Measurements from ENCODE around the gene KBTBD4. TPM values are rescaled to one million over a fixed set of nuclear protein-coding genes. Genes with fewer than 3 reads are reported as not detected.
A peak's percentile ranks its signal among the peaks of the same experiment; 100 is the strongest.
"Not testable (repeated sequence)": the region's sequence is repeated elsewhere in the genome, so short reads cannot be mapped to it uniquely, and the experiment has no call there.

Gene KBTBD4
- total RNA-seq, 2 donors from 2014 or later = 9.5 to 12.3 TPM

- peak; percentile 93 for DNase-seq (ENCODE audit: low spot score)
- intact Hi-C loops (cut with DNase I) = no loop called here
Observed at GRCh38 chr11:47565340-47566148, 13.2 kb downstream of the KBTBD4 start, which contains the start of gene PTPMT1. PTPMT1 (plus strand) TSS chr11:47565599; CDS start chr11:47565623, 24 bp downstream.

GRCh38 chr11:47564933-47565339 is 13.8 kb downstream of the KBTBD4 start:
- DNase-seq (ENCODE audit: low spot score) = no peak
- intact Hi-C loops (cut with DNase I) = no loop called here

- DNase-seq (ENCODE audit: low spot score); intact Hi-C loops (cut with DNase I): not testable (repeated sequence)
Observed at GRCh38 chr11:47564366-47564765, 14.4 kb downstream of the KBTBD4 start.

DNA sequence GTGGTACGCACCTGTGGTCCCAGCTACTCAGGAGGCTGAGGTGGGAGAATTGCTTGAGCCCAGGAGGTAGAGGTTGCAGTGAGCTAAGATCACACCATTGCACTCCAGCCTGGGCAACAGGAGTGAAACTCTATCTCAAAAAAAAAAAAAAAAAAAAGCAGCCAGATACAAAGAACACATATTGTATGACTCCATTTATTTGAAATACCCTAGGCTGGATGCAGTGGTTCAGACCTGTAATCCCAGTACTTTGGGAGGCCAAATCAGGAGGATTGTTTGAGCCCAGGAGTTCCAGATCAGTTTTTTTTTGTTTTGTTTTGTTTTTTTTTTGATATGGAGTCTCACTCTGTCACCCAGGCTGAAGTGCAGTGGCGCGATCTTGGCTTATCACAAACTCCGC is 16.4 kb downstream of the KBTBD4 start:
- DNase-seq (ENCODE audit: low spot score); intact Hi-C loops (cut with DNase I): not testable (repeated sequence)

GRCh38 chr11:47560426-47560825 is 18.3 kb downstream of the KBTBD4 start:
- no peak for DNase-seq (ENCODE audit: low spot score)
- intact Hi-C loops (cut with DNase I) = no loop called here

DNA sequence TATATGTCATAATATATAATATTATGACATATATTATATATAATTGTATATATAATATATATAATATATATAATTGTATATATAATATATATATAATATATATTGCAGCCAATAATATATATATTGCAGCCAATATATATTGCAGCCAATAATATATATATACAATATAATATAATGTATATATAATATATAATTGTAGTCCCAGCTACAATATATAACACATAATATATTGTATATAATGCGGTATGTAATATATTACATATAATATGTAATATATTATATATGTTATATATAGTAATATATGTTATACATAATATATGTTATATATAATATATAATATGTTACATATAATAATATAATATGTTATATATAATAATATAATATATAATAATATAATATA is 20.1 kb downstream of the KBTBD4 start:
- intact Hi-C loops (cut with DNase I) = loop anchor here in 1 of 2 donors (10.0 kb wide), 1 partner anchor 74 kb away; no protein-coding TSS in a partner anchor
- no peak for DNase-seq (ENCODE audit: low spot score)

DNA sequence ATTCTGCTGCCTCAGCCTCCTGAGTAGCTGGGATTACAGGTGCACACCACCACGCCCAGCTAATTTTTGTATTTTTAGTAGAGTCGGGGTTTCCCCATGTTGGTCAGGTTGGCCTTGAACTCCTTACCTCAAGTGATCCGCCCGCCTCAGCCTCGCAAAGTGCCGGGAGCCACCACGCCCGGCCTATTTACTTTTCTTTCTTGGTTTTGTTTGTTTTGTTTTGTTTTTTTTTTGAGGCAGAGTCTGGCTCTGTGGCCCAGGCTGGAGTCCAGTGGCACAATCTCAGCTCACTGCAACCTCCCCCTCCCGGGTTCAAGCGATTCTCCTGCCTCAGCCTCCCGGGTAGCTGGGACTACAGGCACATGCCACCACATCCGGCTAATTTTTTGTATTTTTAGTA is 21.8 kb downstream of the KBTBD4 start:
- DNase-seq (ENCODE audit: low spot score) = not testable (repeated sequence)
- intact Hi-C loops (cut with DNase I) = loop anchor here in 1 of 2 donors (10.0 kb wide), 1 partner anchor 72 kb away; no protein-coding TSS in a partner anchor

DNA sequence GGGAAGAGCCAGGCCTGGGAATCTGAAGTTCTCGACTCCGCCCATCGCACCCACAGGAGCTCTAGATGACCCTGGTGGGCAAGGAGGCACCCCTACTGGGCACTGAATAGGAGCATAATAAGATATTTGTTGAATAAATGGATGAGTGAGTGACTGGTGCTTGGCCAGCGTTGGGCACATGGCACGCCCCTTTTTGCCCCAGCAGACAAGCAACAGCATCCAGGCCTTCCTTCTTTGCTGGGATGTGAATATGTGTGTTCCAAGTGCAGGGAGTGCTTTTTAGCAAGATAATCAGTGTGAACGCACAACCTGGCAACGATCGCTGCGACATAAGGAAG is 25.4 kb downstream of the KBTBD4 start:
- intact Hi-C loops (cut with DNase I) = loop anchor here in 1 of 2 donors (10.0 kb wide), 1 partner anchor 69 kb away; no protein-coding TSS in a partner anchor
- DNase-seq (ENCODE audit: low spot score) = no peak

- DNase-seq (ENCODE audit: low spot score) = peak; percentile 98
- intact Hi-C loops (cut with DNase I) = loop anchor here in 1 of 2 donors (10.0 kb wide), 1 partner anchor 68 kb away; no protein-coding TSS in a partner anchor
Observed at GRCh38 chr11:47552566-47553405, 26.0 kb downstream of the KBTBD4 start, which contains the start of gene CELF1. CELF1 (minus strand) TSS chr11:47553132; CDS start chr11:47499523, 53,609 bp downstream.

GRCh38 chr11:47552056-47552565 is 26.7 kb downstream of the KBTBD4 start:
- no peak for DNase-seq (ENCODE audit: low spot score)
- intact Hi-C loops (cut with DNase I) = loop anchor here in 1 of 2 donors (10.0 kb wide), 1 partner anchor 67 kb away; no protein-coding TSS in a partner anchor

GRCh38 chr11:47551086-47551485 is 27.7 kb downstream of the KBTBD4 start:
- intact Hi-C loops (cut with DNase I) = loop anchor here in 1 of 2 donors (10.0 kb wide), 1 partner anchor 66 kb away; no protein-coding TSS in a partner anchor
- no peak for DNase-seq (ENCODE audit: low spot score)

DNA sequence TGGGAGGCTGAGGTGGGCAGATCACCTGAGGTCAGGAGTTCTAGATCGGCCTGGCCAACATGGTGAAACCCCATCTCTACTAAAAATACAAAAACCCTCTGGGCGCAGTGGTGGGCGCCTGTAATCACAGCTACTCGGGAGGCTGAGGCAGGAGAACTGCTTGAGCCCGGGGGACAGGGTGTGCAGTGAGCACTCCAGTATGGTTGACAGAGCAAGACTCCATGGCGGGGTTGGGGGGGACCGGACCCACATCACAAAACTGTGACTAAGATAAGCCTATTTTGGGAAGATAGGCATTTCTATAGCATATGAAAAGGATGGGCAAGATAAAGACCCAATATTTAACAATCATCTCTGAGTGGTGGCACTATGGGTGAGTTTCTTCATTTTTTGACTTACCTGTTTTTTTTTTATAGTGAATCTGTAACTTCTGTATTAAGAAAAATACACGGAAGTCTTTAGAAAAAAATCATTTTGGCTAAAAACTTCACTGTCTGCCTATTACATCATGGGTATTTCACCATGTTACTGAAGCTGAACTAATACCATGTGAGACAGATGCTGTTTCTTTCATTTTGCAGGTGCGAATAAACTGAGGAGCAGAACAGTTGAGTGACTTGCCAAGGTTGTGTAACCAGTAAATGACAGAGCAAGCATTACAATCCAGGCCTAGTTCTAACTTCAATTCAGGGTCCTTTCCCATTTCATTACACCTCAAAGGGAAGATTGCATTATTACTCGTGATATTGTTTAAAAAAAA is 28.3 kb downstream of the KBTBD4 start:
- intact Hi-C loops (cut with DNase I) = loop anchor here in 1 of 2 donors (10.0 kb wide), 1 partner anchor 66 kb away; no protein-coding TSS in a partner anchor

DNA sequence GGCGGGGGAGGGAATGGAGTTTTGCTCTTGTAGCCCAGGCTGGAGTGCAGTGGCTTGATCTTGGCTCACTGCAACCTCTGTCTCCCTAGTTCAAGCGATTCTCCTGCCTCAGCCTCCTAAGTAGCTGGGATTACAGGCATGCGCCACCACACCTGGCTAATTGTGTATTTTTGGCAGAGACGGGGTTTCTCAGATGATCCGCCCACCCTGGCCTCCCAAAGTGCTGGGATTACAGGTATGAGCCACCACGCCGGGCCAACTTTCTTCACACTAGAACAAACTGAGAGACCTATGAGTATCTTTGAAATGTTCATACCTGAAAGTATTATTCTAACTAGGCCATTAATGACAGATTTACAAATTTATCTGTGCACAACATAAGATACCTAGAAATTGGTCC is 32.5 kb downstream of the KBTBD4 start:
- DNase-seq (ENCODE audit: low spot score); intact Hi-C loops (cut with DNase I): not testable (repeated sequence)

More for the DNA sequence above, 28.3 kb downstream of the KBTBD4 start:
- no peak for DNase-seq (ENCODE audit: low spot score)

DNA sequence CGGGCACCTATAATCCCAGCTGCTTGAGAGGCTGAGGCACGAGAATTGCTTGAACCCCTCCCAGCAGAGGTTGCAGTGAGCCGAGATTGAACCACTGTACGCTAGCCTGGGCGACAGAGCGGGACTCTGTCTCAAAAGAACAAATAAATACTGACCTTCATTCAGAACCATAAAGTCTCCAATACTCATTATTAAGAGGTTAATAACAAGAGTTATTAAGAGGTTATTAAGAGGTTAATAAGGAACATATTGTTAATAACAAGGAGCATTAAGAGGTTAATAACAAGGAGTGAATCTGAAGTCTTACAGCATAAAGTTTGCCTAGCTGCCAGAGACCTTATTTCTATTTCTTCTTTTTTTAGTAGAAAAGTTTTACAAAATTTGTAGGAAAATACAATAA is 33.5 kb downstream of the KBTBD4 start:
- no peak for DNase-seq (ENCODE audit: low spot score)
- intact Hi-C loops (cut with DNase I) = no loop called here

DNA sequence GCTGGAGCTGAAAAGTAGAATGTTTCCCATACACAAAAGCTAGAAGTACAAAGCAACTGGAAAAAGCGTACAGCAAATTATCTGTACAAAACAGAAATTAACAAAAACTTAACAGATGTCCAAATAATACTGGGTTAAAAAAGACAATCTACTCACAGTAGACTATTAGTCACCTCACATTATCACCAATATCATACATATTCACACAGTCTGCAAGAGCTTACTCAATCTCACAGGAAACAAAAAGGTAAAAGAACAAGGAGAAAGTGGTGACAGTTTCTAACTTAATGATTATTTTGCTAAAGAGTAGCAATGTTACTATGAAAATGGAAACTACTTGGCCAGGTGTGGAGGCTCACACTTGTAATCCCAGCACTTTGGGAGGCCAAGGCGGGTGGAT is 37.7 kb downstream of the KBTBD4 start:
- intact Hi-C loops (cut with DNase I) = no loop called here
- no peak for DNase-seq (ENCODE audit: low spot score)

GRCh38 chr11:47539681-47540039 is 39.1 kb downstream of the KBTBD4 start:
- intact Hi-C loops (cut with DNase I) = no loop called here
- DNase-seq (ENCODE audit: low spot score) = no peak

- DNase-seq (ENCODE audit: low spot score) = no peak
- intact Hi-C loops (cut with DNase I) = no loop called here
Observed at GRCh38 chr11:47538741-47539565, 39.8 kb downstream of the KBTBD4 start.

- intact Hi-C loops (cut with DNase I) = no loop called here
- DNase-seq (ENCODE audit: low spot score) = no peak
Observed at GRCh38 chr11:47536915-47537314, 41.9 kb downstream of the KBTBD4 start.
